ENCODE measurements around the gene SLC22A2. TPM values are rescaled to one million over a fixed set of nuclear protein-coding genes. Genes with fewer than 3 reads are reported as not detected.

The SLC22A2 gene
- polyA plus RNA-seq, 3 donors = not detected

- Histone ChIP-seq H3K36me3 (replicated peaks in 1 of 2; ENCODE audit: control insufficient read depth in 1 of 2, insufficient read depth in 2 of 2, low read length in 2 of 2) (no peaks in the 10 kb centered on the region), H3K4me3 (replicated peaks in 1 of 3; ENCODE audit: low read depth in 2 of 3, low read length in 3 of 3) (no peak overlapping the region), H3K4me2 (replicated peaks; ENCODE audit: extremely low read depth, low read length, poor library complexity, severe bottlenecking) (no peak overlapping the region), H3K27ac (ENCODE audit: low read depth in 1 of 2, low read length in 2 of 2) (no peak overlapping the region), H3K79me2 (ENCODE audit: insufficient read depth, low read length) (no peaks in the 10 kb centered on the region), H4K20me1 (ENCODE audit: insufficient read depth, low read length) (no peaks in the 10 kb centered on the region), H3K9me3 (replicated peaks in 1 of 2; ENCODE audit: control insufficient read depth in 1 of 2, insufficient read depth in 1 of 2, low read length in 2 of 2) (peaks cover 0 to 2% of the 10 kb centered on the region in 2 donors), H3K4me1 (ENCODE audit: control insufficient read depth in 1 of 2, insufficient read depth in 2 of 2, low read length in 2 of 2) (no peaks in the 10 kb centered on the region), H3K9ac (ENCODE audit: insufficient read depth, low read length, poor library complexity, severe bottlenecking) (no peak overlapping the region), H3K27me3 (ENCODE audit: control insufficient read depth in 2 of 2, insufficient read depth in 2 of 2, low read length in 2 of 2) (no peaks in the 10 kb centered on the region), H2AFZ (ENCODE audit: insufficient read depth, low read depth, low read length, poor library complexity, severe bottlenecking) (no peak overlapping the region)
- intact Hi-C loops (cut with micrococcal nuclease) = no loop called here
- no peaks in the 10 kb centered on the region for H3K4me1 Mint-ChIP-seq
- H3K27me3 Mint-ChIP-seq (ENCODE audit: low read depth in 3 of 3) = peaks cover 0 to 4% (median 0%) of the 10 kb centered on the region in 3 donors
- peaks cover 0 to 11% (median 2%) of the 10 kb centered on the region in 7 donors for H3K9me3 Mint-ChIP-seq
- TF ChIP-seq CTCF (IDR thresholded peaks at IDR 0.05) = no peak
- no CpG with 5 or more reads among the region's 1 CpG for WGBS (ENCODE audit: insufficient coverage)
- no peaks in the 10 kb centered on the region for H3K36me3 Mint-ChIP-seq
- no peak overlapping the region for H3K27ac Mint-ChIP-seq
- no peak for DNase-seq
- H3K4me3 Mint-ChIP-seq = no peak overlapping the region
Observed at GRCh38 chr6:160180706-160181105, 77.9 kb downstream of the SLC22A2 start.

- Histone ChIP-seq H3K36me3 (replicated peaks in 1 of 2; ENCODE audit: control insufficient read depth in 1 of 2, insufficient read depth in 2 of 2, low read length in 2 of 2) (no peaks in the 10 kb centered on the region), H3K27ac (ENCODE audit: low read depth in 1 of 2, low read length in 2 of 2) (no peak overlapping the region), H3K4me2 (replicated peaks; ENCODE audit: extremely low read depth, low read length, poor library complexity, severe bottlenecking) (no peak overlapping the region), H4K20me1 (ENCODE audit: insufficient read depth, low read length) (no peaks in the 10 kb centered on the region), H3K27me3 (ENCODE audit: control insufficient read depth in 2 of 2, insufficient read depth in 2 of 2, low read length in 2 of 2) (no peaks in the 10 kb centered on the region), H3K9me3 (replicated peaks in 1 of 2; ENCODE audit: control insufficient read depth in 1 of 2, insufficient read depth in 1 of 2, low read length in 2 of 2) (peaks cover 0 to 2% of the 10 kb centered on the region in 2 donors), H2AFZ (ENCODE audit: insufficient read depth, low read depth, low read length, poor library complexity, severe bottlenecking) (no peak overlapping the region), H3K9ac (ENCODE audit: insufficient read depth, low read length, poor library complexity, severe bottlenecking) (no peak overlapping the region), H3K4me3 (replicated peaks in 1 of 3; ENCODE audit: low read depth in 2 of 3, low read length in 3 of 3) (no peak overlapping the region), H3K79me2 (ENCODE audit: insufficient read depth, low read length) (no peaks in the 10 kb centered on the region), H3K4me1 (ENCODE audit: control insufficient read depth in 1 of 2, insufficient read depth in 2 of 2, low read length in 2 of 2) (no peaks in the 10 kb centered on the region)
- intact Hi-C loops (cut with micrococcal nuclease) = no loop called here
- no peak overlapping the region for H3K4me3 Mint-ChIP-seq
- WGBS (ENCODE audit: insufficient coverage) = 81% methylated on average over 4 of the region's 5 CpGs
- TF ChIP-seq CTCF (IDR thresholded peaks at IDR 0.05) = no peak
- H3K9me3 Mint-ChIP-seq = peaks cover 0 to 4% (median 0%) of the 10 kb centered on the region in 7 donors
- H3K27ac Mint-ChIP-seq = no peak overlapping the region
- DNase-seq = no peak
- peaks cover 0 to 4% (median 2%) of the 10 kb centered on the region in 3 donors for H3K27me3 Mint-ChIP-seq (ENCODE audit: low read depth in 3 of 3)
- H3K36me3 Mint-ChIP-seq = no peaks in the 10 kb centered on the region
- H3K4me1 Mint-ChIP-seq = no peaks in the 10 kb centered on the region
Observed at GRCh38 chr6:160178271-160178670, 80.3 kb downstream of the SLC22A2 start.
